ENCODE results near the gene APCDD1L. TPM values are rescaled to one million over a fixed set of nuclear protein-coding genes. Genes with fewer than 3 reads are reported as not detected.
"Not testable (repeated sequence)": the region's sequence is repeated elsewhere in the genome, so short reads cannot be mapped to it uniquely, and the experiment has no call there.

Gene APCDD1L
- polyA plus RNA-seq, 2 donors, result 0.06 to 0.09 TPM

GRCh38 chr20:58545565-58546415 is 30.6 kb upstream of the APCDD1L start:
- Histone ChIP-seq H3K36me3 (ENCODE audit: control insufficient read depth in 2 of 2, insufficient read depth in 2 of 2, low read length in 1 of 2) (no peaks in the 10 kb centered on the region), H3K27ac (ENCODE audit: low read depth in 2 of 2, low read length in 1 of 2) (no peak overlapping the region), H3K9me3 (ENCODE audit: control insufficient read depth in 2 of 2, insufficient read depth in 1 of 2, low read depth in 1 of 2, low read length in 1 of 2) (no peaks in the 10 kb centered on the region), H3K4me1 (ENCODE audit: control insufficient read depth in 2 of 2, insufficient read depth in 2 of 2, low read length in 1 of 2) (no peaks in the 10 kb centered on the region), H3K27me3 (ENCODE audit: control insufficient read depth in 1 of 2, insufficient read depth in 2 of 2, low read length in 2 of 2) (no peaks in the 10 kb centered on the region), H3K4me3 (ENCODE audit: low read depth in 1 of 2, low read length in 2 of 2) (no peak overlapping the region)
- 83 to 86% methylated on average over 17 of the region's 17 CpGs for WGBS, 2 donors

- Histone ChIP-seq H3K36me3 (ENCODE audit: control insufficient read depth in 2 of 2, insufficient read depth in 2 of 2, low read length in 1 of 2) (no peaks in the 10 kb centered on the region), H3K4me3 (ENCODE audit: low read depth in 1 of 2, low read length in 2 of 2) (no peak overlapping the region), H3K27ac (ENCODE audit: low read depth in 2 of 2, low read length in 1 of 2) (no peak overlapping the region), H3K9me3 (ENCODE audit: control insufficient read depth in 2 of 2, insufficient read depth in 1 of 2, low read depth in 1 of 2, low read length in 1 of 2) (no peaks in the 10 kb centered on the region), H3K27me3 (ENCODE audit: control insufficient read depth in 1 of 2, insufficient read depth in 2 of 2, low read length in 2 of 2) (no peaks in the 10 kb centered on the region), H3K4me1 (ENCODE audit: control insufficient read depth in 2 of 2, insufficient read depth in 2 of 2, low read length in 1 of 2) (no peaks in the 10 kb centered on the region)
- WGBS, 2 donors, result 95% methylated on average over 4 of the region's 4 CpGs
Measured at GRCh38 chr20:58544891-58545290, 29.7 kb upstream of the APCDD1L start.

GRCh38 chr20:58544286-58544685 is 29.1 kb upstream of the APCDD1L start:
- no peak overlapping the region for H3K4me3 ChIP-seq (ENCODE audit: low read depth in 1 of 2, low read length in 2 of 2)
- H3K27me3 ChIP-seq (ENCODE audit: control insufficient read depth in 1 of 2, insufficient read depth in 2 of 2, low read length in 2 of 2), result no peaks in the 10 kb centered on the region
- no peaks in the 10 kb centered on the region for H3K4me1 ChIP-seq (ENCODE audit: control insufficient read depth in 2 of 2, insufficient read depth in 2 of 2, low read length in 1 of 2)
- no peaks in the 10 kb centered on the region for H3K9me3 ChIP-seq (ENCODE audit: control insufficient read depth in 2 of 2, insufficient read depth in 1 of 2, low read depth in 1 of 2, low read length in 1 of 2)
- H3K36me3 ChIP-seq (ENCODE audit: control insufficient read depth in 2 of 2, insufficient read depth in 2 of 2, low read length in 1 of 2), result no peaks in the 10 kb centered on the region
- no peak overlapping the region for H3K27ac ChIP-seq (ENCODE audit: low read depth in 2 of 2, low read length in 1 of 2)
- 78 to 86% methylated on average over 10 of the region's 10 CpGs for WGBS, 2 donors

GRCh38 chr20:58543274-58543673 is 28.1 kb upstream of the APCDD1L start:
- WGBS, 2 donors, result 80 to 81% methylated on average over 6 of the region's 6 CpGs
- Histone ChIP-seq H3K27me3 (ENCODE audit: control insufficient read depth in 1 of 2, insufficient read depth in 2 of 2, low read length in 2 of 2) (no peaks in the 10 kb centered on the region), H3K27ac (ENCODE audit: low read depth in 2 of 2, low read length in 1 of 2) (no peak overlapping the region), H3K9me3 (ENCODE audit: control insufficient read depth in 2 of 2, insufficient read depth in 1 of 2, low read depth in 1 of 2, low read length in 1 of 2) (no peaks in the 10 kb centered on the region), H3K4me3 (ENCODE audit: low read depth in 1 of 2, low read length in 2 of 2) (no peak overlapping the region), H3K36me3 (ENCODE audit: control insufficient read depth in 2 of 2, insufficient read depth in 2 of 2, low read length in 1 of 2) (no peaks in the 10 kb centered on the region), H3K4me1 (ENCODE audit: control insufficient read depth in 2 of 2, insufficient read depth in 2 of 2, low read length in 1 of 2) (no peaks in the 10 kb centered on the region)

GRCh38 chr20:58542411-58543095 is 27.4 kb upstream of the APCDD1L start:
- Histone ChIP-seq H3K4me1 (ENCODE audit: control insufficient read depth in 2 of 2, insufficient read depth in 2 of 2, low read length in 1 of 2) (no peaks in the 10 kb centered on the region), H3K27me3 (ENCODE audit: control insufficient read depth in 1 of 2, insufficient read depth in 2 of 2, low read length in 2 of 2) (no peaks in the 10 kb centered on the region), H3K9me3 (ENCODE audit: control insufficient read depth in 2 of 2, insufficient read depth in 1 of 2, low read depth in 1 of 2, low read length in 1 of 2) (no peaks in the 10 kb centered on the region), H3K36me3 (ENCODE audit: control insufficient read depth in 2 of 2, insufficient read depth in 2 of 2, low read length in 1 of 2) (no peaks in the 10 kb centered on the region), H3K27ac (ENCODE audit: low read depth in 2 of 2, low read length in 1 of 2) (no peak overlapping the region), H3K4me3 (ENCODE audit: low read depth in 1 of 2, low read length in 2 of 2) (no peak overlapping the region)
- 70 to 72% methylated on average over 18 of the region's 18 CpGs for WGBS, 2 donors

- H3K27ac ChIP-seq (ENCODE audit: low read depth in 2 of 2, low read length in 1 of 2); H3K4me1 ChIP-seq (ENCODE audit: control insufficient read depth in 2 of 2, insufficient read depth in 2 of 2, low read length in 1 of 2); H3K9me3 ChIP-seq (ENCODE audit: control insufficient read depth in 2 of 2, insufficient read depth in 1 of 2, low read depth in 1 of 2, low read length in 1 of 2); H3K36me3 ChIP-seq (ENCODE audit: control insufficient read depth in 2 of 2, insufficient read depth in 2 of 2, low read length in 1 of 2); H3K27me3 ChIP-seq (ENCODE audit: control insufficient read depth in 1 of 2, insufficient read depth in 2 of 2, low read length in 2 of 2); H3K4me3 ChIP-seq (ENCODE audit: low read depth in 1 of 2, low read length in 2 of 2): not testable (repeated sequence)
- 46 to 51% methylated on average over 3 to 4 of the region's 6 CpGs for WGBS, 2 donors
Measured at GRCh38 chr20:58542034-58542410, 26.8 kb upstream of the APCDD1L start.

- no peak overlapping the region for H3K27ac ChIP-seq (ENCODE audit: low read depth in 2 of 2, low read length in 1 of 2)
- H3K9me3 ChIP-seq (ENCODE audit: control insufficient read depth in 2 of 2, insufficient read depth in 1 of 2, low read depth in 1 of 2, low read length in 1 of 2), result peaks cover 0 to 2% of the 10 kb centered on the region in 2 donors
- H3K4me3 ChIP-seq (ENCODE audit: low read depth in 1 of 2, low read length in 2 of 2), result no peak overlapping the region
- H3K27me3 ChIP-seq (ENCODE audit: control insufficient read depth in 1 of 2, insufficient read depth in 2 of 2, low read length in 2 of 2), result no peaks in the 10 kb centered on the region
- 88% methylated on average over 2 of the region's 2 CpGs for WGBS, 2 donors
- no peaks in the 10 kb centered on the region for H3K36me3 ChIP-seq (ENCODE audit: control insufficient read depth in 2 of 2, insufficient read depth in 2 of 2, low read length in 1 of 2)
- no peaks in the 10 kb centered on the region for H3K4me1 ChIP-seq (ENCODE audit: control insufficient read depth in 2 of 2, insufficient read depth in 2 of 2, low read length in 1 of 2)
Measured at GRCh38 chr20:58538752-58539151, 23.6 kb upstream of the APCDD1L start.

GRCh38 chr20:58537831-58538230 is 22.6 kb upstream of the APCDD1L start:
- no peaks in the 10 kb centered on the region for H3K36me3 ChIP-seq (ENCODE audit: control insufficient read depth in 2 of 2, insufficient read depth in 2 of 2, low read length in 1 of 2)
- no peaks in the 10 kb centered on the region for H3K4me1 ChIP-seq (ENCODE audit: control insufficient read depth in 2 of 2, insufficient read depth in 2 of 2, low read length in 1 of 2)
- H3K27me3 ChIP-seq (ENCODE audit: control insufficient read depth in 1 of 2, insufficient read depth in 2 of 2, low read length in 2 of 2), result no peaks in the 10 kb centered on the region
- H3K4me3 ChIP-seq (ENCODE audit: low read depth in 1 of 2, low read length in 2 of 2), result no peak overlapping the region
- no peak overlapping the region for H3K27ac ChIP-seq (ENCODE audit: low read depth in 2 of 2, low read length in 1 of 2)
- WGBS, 2 donors, result 85 to 89% methylated on average over 1 of the region's 1 CpG
- H3K9me3 ChIP-seq (ENCODE audit: control insufficient read depth in 2 of 2, insufficient read depth in 1 of 2, low read depth in 1 of 2, low read length in 1 of 2), result peaks cover 0 to 2% of the 10 kb centered on the region in 2 donors

- Histone ChIP-seq H3K27me3 (ENCODE audit: control insufficient read depth in 1 of 2, insufficient read depth in 2 of 2, low read length in 2 of 2) (no peaks in the 10 kb centered on the region), H3K9me3 (ENCODE audit: control insufficient read depth in 2 of 2, insufficient read depth in 1 of 2, low read depth in 1 of 2, low read length in 1 of 2) (peaks cover 0 to 7% of the 10 kb centered on the region in 2 donors), H3K27ac (ENCODE audit: low read depth in 2 of 2, low read length in 1 of 2) (no peak overlapping the region), H3K4me1 (ENCODE audit: control insufficient read depth in 2 of 2, insufficient read depth in 2 of 2, low read length in 1 of 2) (no peaks in the 10 kb centered on the region), H3K36me3 (ENCODE audit: control insufficient read depth in 2 of 2, insufficient read depth in 2 of 2, low read length in 1 of 2) (no peaks in the 10 kb centered on the region), H3K4me3 (ENCODE audit: low read depth in 1 of 2, low read length in 2 of 2) (no peak overlapping the region)
- 80 to 85% methylated on average over 3 of the region's 3 CpGs for WGBS, 2 donors
Measured at GRCh38 chr20:58536289-58536688, 21.1 kb upstream of the APCDD1L start.

GRCh38 chr20:58531657-58532056 is 16.5 kb upstream of the APCDD1L start:
- Histone ChIP-seq H3K4me3 (ENCODE audit: low read depth in 1 of 2, low read length in 2 of 2) (no peak overlapping the region), H3K36me3 (ENCODE audit: control insufficient read depth in 2 of 2, insufficient read depth in 2 of 2, low read length in 1 of 2) (no peaks in the 10 kb centered on the region), H3K9me3 (ENCODE audit: control insufficient read depth in 2 of 2, insufficient read depth in 1 of 2, low read depth in 1 of 2, low read length in 1 of 2) (peaks cover 0 to 7% of the 10 kb centered on the region in 2 donors), H3K27me3 (ENCODE audit: control insufficient read depth in 1 of 2, insufficient read depth in 2 of 2, low read length in 2 of 2) (no peaks in the 10 kb centered on the region), H3K27ac (ENCODE audit: low read depth in 2 of 2, low read length in 1 of 2) (no peak overlapping the region), H3K4me1 (ENCODE audit: control insufficient read depth in 2 of 2, insufficient read depth in 2 of 2, low read length in 1 of 2) (no peaks in the 10 kb centered on the region)
